Measurements from ENCODE around the gene ESRRA.

GRCh38 chr11:64286801-64287159 is 18.5 kb upstream of the ESRRA start:
- no peak for TF ChIP-seq CTCF (IDR thresholded peaks at IDR 0.05)
- TF ChIP-seq JUN (IDR thresholded peaks at IDR 0.05) = no peak
- TF ChIP-seq KDM1A (IDR thresholded peaks at IDR 0.05; ENCODE audit: low read depth) = no peak
- TF ChIP-seq RAD21 (conservative IDR thresholded peaks at IDR 0.05 in 1 of 2, IDR thresholded peaks at IDR 0.05 in 1 of 2) = no peak
- no peak for TF ChIP-seq MAX (IDR thresholded peaks at IDR 0.05)
- TF ChIP-seq CHD2 (IDR thresholded peaks at IDR 0.05; ENCODE audit: low read length, partially characterized antibody) = no peak
- TF ChIP-seq ZC3H11A (IDR thresholded peaks at IDR 0.05) = no peak

Measured in A549 (cell line).